Measurements from ENCODE around the gene MUL1.

The MUL1 gene

DNA sequence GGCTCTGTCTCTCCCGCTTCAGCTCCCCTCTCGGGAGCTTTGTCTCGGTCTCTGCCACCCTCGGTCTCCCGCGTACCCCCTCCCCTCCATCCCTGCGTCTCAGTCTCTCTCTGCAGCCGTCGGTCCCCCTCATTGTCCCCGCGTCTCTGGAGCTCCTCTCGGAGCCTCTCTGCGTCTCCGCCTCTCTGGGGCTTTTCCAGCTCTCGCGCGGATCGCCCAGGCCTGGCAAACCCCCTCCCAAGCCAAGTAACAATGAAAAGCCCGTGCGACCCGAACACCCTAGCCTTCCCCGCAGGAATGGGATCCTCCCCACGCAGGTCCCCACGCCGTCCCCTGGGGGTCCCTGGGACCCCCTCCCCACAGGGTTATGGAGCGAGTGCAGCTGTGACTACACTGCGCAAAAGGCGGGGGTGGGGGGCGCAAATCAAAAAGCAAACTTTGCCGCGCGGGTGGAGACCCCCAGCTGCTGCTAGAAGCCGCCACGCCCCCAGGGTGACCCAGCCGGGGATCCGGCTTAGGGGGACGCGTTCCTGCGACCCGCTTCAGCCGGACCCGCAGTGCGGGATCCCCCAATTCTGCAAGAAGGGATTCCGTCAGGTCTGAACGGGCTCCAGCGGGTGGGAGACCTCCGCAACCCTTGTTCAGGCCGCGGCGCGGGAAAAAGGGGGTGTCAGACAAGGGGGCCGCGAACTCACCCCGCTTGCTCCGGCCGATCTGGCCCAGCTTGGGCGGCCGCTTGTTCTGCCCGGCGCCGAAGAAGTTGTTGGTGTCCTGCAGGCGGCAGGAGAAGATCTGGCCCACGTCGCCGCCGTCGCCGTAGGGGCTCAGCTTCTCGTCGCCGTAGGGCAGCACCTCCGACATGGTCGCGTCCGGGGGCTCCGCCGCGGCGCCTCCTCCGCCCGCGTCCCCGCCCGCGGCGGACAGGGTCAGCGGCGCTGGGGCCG, 23.2 kb downstream of the MUL1 start:
- DNase-seq = no peak

DNA sequence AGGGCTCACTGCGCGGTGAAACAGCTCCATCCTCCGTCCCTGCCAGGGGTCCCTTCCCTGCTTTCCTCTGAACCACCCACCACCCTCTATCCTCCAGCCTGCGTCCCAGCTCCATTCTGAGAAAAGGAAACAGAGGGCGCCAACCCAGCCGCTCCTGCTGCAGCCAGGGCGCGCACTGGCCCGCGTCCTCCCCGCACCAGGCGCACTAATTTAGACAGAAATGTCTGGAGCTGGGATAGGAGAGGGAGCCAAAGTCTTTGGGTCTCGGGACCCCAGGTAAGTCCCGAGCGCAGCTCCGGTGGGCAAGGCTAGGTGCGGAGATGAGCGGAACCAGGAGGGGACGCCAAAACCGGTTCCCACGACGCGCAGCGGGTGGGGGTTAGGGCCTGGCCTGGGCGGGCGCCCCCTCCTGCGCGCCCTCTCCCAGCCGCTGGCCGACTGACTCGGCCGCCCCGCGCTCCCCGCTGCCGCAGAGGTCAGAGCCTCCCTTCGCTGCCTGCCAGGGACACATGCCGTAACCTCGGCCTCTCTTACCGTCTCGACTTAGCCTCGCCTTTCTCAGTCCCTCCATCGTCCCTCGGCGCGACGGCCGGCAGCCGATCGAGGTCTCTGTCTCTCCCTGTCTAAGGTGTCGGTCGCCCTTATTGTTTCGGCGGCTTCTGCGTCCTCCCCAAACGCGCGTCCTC, 24.0 kb downstream of the MUL1 start:
- DNase-seq = no peak

- no peak for DNase-seq
Measured at GRCh38 chr1:20483098-20483832, 24.7 kb downstream of the MUL1 start.

GRCh38 chr1:20481643-20482498, 26.1 kb downstream of the MUL1 start:
- DNase-seq = no peak

GRCh38 chr1:20480951-20481617, 26.9 kb downstream of the MUL1 start:
- DNase-seq = peak; percentile 31

- no peak for DNase-seq
Measured at GRCh38 chr1:20480243-20480944, 27.6 kb downstream of the MUL1 start.

- DNase-seq = no peak
Measured at GRCh38 chr1:20479840-20480239, 28.1 kb downstream of the MUL1 start.

DNA sequence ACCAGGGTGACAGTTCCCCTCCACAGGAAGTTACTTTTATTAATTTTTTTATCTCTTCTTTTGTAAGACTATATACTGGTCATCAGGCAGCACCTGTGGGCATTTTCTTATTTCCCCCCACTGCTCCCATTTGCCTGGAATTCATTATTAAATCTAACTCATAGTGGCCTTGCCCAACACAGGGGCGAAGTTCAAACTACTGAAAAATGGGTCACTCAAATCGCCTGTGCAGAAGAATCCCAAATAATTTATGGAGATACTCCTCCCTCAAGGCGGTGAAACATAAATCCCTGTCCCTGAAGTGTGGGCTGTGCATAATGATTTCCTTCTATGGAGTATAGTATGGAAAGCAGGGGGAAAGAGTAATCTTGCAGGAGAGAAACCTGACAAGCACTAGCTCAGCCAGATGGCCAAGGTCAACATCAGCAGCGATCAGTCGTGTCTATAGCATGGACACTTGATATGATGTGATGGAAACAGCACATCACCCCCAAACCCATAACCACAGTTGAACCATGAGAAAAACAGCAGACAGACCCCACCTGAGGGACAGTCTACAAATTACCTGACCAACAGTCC, 29.8 kb downstream of the MUL1 start:
- DNase-seq = no peak

GRCh38 chr1:20477348-20478056, 30.4 kb downstream of the MUL1 start:
- no peak for DNase-seq

DNA sequence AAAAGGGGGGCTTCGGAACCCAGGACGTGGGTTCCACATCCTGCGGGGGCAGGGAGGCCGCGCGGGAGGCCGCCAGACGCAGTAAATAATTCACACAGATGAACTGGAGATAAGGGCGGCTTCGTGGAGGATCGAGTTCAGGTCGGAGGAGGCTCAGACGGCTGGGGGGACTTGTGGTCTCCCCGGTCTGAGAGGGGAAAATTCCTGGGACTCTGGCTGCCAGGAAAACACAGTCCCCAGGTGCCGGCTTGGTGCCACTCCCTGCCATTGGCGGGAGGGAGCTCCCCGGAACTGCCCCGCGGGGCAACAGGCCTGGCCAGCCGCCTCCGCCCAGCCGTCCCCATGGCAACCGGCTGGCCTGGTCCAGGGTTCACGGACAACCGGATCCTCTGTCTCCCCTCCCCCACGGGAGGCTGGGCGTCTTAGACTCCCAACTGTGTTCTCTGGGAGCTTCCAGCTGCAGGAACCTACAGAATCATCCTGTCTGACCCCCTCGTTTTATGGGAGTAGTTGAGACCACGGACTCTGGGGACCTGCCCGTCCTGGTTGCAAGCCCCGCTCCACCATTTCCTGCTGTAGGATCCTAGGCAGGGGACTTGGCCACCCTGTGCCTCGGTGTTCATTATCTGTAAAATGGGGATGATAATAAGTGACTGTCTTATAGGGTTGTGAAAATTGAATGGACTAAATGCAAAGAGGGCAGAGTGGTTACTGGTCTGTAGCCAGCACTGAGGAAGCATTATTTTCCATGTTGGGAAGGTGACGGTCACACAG, 31.5 kb downstream of the MUL1 start:
- DNase-seq = no peak

DNA sequence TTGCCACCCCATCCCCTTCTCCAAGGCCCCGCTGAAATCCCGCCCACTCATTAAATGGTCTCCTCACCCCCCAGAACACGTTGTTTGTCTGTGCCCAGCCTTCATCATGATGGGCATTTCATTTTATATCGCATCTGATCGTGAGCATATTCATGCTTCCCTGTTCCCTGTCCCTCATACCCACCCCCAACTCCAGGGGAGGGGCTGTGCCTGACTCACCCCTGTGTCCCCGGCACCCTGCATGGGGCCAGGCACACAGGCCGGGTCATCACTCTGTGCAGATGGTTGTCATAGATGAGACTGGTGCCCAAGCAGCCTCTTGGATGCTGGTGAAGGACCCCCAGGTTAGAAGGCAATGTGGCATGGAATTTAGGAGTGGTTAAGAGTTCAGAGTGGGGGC, 33.0 kb downstream of the MUL1 start:
- DNase-seq = no peak

DNA sequence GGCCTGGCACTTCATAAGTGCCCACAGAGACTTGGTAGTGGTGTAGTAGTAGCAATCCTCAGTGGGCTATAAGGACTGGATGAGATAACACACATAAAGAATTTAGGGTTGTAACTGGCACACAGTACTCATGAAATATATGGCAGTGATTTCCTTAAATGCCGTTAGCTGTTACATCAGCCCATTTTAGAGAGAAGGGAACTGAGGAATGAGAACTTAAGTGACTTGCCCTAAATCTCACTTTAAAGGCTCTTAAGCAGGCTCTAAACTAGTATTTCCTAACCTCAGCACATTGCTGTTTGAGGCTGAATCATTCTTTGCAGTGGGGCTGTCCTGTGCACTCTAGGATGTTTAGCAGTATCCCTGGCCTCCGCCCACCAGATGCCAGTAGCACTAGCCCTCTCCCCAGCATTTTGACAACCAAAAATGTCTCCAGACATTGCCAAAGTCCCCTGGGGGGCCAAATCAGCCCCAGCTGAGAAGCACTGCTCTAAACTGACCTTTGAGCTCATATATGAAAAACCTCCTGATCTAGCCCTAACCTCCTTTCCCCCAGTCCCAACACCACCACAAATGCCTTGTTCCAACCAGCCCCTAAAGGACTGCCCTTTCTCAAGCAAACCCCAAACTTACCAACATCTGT, 33.5 kb downstream of the MUL1 start:
- no peak for DNase-seq

GRCh38 chr1:20473894-20474293, 34.1 kb downstream of the MUL1 start:
- no peak for DNase-seq

DNA sequence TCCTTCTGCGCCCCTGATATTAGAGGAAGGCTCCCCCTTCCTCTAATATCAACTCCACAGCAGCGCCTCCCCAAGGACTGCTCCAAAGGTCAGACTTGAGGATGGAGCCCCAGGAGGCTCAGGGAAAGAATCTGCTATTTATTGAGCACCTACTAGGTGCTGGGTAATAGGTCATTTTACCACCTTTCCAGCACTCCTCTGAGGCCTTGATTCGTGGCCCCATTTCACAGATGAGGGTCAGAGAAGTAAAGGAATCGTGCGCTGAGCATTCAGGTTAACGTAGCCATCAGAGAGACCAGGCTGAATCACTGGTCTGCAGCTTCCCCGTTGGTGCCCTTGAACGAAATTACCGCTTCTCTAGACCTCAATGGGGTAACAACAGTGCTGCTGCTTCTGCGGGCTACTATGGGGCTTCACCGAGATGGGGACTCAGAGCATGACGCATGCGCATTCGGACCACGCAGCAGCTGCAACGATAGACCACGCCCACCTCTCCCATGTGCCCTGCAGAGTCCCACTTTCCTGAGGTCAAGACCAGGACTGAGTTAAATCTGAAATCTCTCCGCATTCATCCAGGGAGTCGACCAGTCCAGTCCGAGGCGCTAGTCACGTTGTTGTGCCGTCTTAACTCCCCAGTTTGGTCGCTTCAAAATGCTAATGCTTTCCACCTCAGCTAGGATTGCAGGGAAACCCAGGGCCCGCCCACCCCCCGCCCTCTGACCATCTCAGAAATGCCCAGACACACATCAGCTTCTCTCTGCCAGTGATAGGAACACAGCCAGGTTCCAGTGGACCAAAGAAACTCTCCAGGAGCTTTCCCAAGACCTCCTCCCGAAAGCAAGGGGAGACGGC, 34.9 kb downstream of the MUL1 start:
- DNase-seq = no peak

- DNase-seq = no peak
Measured at GRCh38 chr1:20472121-20472520, 35.8 kb downstream of the MUL1 start.

DNA sequence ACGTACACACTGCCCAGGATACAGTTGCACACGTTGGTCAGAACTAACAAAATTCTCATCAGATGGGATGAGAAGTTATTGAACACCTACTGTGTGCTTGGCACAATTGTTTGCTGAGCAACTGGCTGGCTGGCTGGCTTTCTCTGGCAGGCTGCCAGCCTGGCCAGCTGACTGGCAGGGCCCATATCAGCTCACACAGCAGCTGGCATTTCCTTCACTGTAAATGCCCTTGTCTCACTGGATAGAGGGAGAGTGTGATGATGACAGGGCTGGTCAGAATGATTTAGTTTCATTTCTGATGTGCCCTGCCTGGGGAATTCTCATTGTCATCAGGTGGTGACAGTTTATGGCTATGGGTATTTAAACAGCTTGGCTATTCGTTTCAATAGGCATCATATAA, 37.8 kb downstream of the MUL1 start:
- no peak for DNase-seq

DNA sequence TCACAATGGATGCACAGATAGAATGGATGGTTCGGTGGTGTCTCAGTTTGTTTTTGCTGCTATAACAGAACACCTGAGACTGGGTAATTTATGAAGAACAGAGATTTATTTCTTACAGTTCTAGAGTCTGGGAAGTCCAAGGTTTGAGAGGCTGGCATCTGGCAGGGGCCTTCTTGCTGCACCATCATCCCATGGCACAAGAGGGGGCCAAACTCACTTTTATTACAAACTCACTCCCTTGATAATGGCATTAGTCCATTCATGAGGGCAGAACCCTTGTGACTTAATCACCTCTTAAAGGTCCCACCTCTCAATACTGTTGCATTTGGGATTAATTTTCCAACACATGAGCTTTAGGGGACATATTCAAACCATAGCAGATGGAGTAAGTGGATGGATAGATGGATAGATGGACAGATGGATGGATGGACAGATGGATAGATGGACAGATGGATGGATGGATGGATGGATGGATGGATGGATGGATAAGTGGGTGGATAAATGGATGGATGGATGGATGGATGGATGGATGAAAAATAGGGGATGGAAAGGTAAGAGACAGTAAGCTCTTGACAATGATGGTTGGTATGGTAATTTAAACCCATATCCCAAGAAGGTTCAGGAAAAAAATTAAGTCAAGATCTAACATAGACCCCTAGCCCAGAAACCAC, 38.4 kb downstream of the MUL1 start:
- DNase-seq = no peak

Data from NCI-H748 treated with DMSO at 0.1 percent for 48 hours (cell line).